ENCODE measurements around the gene RXRA. TPM values are rescaled to one million over a fixed set of nuclear protein-coding genes. Genes with fewer than 3 reads are reported as not detected.

Gene RXRA
- total and polyA plus RNA-seq, 10 of the 15 experiments (the other 5 are each of a cell fraction or from before 2014, with no cell fraction given) = 0.89 to 36.8 (median 11.1) TPM

DNA sequence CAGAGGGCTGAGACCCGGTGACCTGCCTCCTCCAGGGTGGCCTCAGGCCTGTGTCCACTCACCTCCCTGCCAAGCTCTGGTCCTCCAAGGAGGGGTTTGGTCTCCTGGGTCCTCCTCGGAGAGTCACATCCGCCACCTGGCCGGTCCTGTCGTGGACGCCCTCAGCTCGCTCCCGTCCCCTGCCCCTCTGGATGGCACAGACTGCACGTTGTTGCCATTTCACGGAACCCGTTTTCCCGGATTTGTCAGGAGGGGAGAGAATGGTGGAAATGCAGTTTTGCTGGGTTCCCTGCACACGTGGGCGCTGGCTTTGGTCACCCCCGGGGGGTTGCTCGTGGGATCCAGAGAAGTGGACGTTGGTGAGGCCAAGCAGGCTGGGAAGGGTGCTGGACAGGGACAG lies 62.7 kb downstream of the RXRA start:
- ChIA-PET CTCF (no interaction called here), POLR2A (no interaction called here), RAD21 (ENCODE audit: unreplicated experiment) (no interaction called here), SMC1A (ENCODE audit: uncharacterized antibody, unreplicated experiment) (no interaction called here)
- no peaks in the 10 kb centered on the region for H3K27me3 ChIP-seq (replicated peaks in 1 of 2; ENCODE audit: control insufficient read depth in 2 of 2, insufficient read depth in 2 of 2, low read length in 1 of 2)
- BruUV-seq (replicated peaks) = no TSS peak
- ATAC-seq (no peak), FAIRE-seq (no peak), DNase-seq (ENCODE audit: low read depth, low spot score) (no peak)
- 83% methylated on average over 17 of the region's 17 CpGs for WGBS (ENCODE audit: insufficient coverage, insufficient replicate concordance, low lambda C conversion rate, missing lambda C conversion rate)
- H3K36me3 ChIP-seq (ENCODE audit: control insufficient read depth in 2 of 2, insufficient read depth in 2 of 2, low read length in 1 of 2) = no peaks in the 10 kb centered on the region
- no peak overlapping the region for H3K9ac ChIP-seq (ENCODE audit: control insufficient read depth, insufficient read depth, low read length)
- peaks cover 35% of the 10 kb centered on the region for H3K4me1 ChIP-seq (ENCODE audit: control insufficient read depth, insufficient read depth, low read length)
- no peaks in the 10 kb centered on the region for H4K20me1 ChIP-seq (ENCODE audit: control insufficient read depth, insufficient read depth)
- intact Hi-C loops (cut with micrococcal nuclease; ENCODE audit: unreplicated experiment) = no loop called here
- H3K9me3 ChIP-seq (replicated peaks; ENCODE audit: control insufficient read depth, insufficient read depth, low read length) = no peaks in the 10 kb centered on the region
- no peak overlapping the region for H3K4me2 ChIP-seq (ENCODE audit: control insufficient read depth, insufficient read depth)
- no peak overlapping the region for H2AFZ ChIP-seq (ENCODE audit: control insufficient read depth, low read depth, low read length)
- H3K27ac ChIP-seq (ENCODE audit: control insufficient read depth, insufficient read depth) = no peak overlapping the region
- TF ChIP-seq CBX3 (IDR thresholded peaks at IDR 0.05; ENCODE audit: borderline replicate concordance, low read depth) (no peak), YBX1 (IDR thresholded peaks at IDR 0.05) (no peak), SREBF2 (IDR thresholded peaks at IDR 0.05; ENCODE audit: low read length) (no peak), CBFB (IDR thresholded peaks at IDR 0.05; ENCODE audit: low read depth) (no peak), HDAC2 (IDR thresholded peaks at IDR 0.05) (no peak), KDM1A (IDR thresholded peaks at IDR 0.05; ENCODE audit: borderline replicate concordance) (no peak), SIX5 (IDR thresholded peaks at IDR 0.05; ENCODE audit: low read depth, low read length, severe bottlenecking) (no peak), EZH2 (IDR thresholded peaks at IDR 0.05; ENCODE audit: borderline replicate concordance, control insufficient read depth, low read depth, low read length) (no peak), TARDBP (IDR thresholded peaks at IDR 0.05; ENCODE audit: borderline replicate concordance) (no peak), HDAC6 (IDR thresholded peaks at IDR 0.05; ENCODE audit: unreplicated experiment) (no peak), TBL1XR1 (IDR thresholded peaks at IDR 0.05; ENCODE audit: low read depth, low read length) (no peak), NRF1 (conservative IDR thresholded peaks at IDR 0.05; ENCODE audit: low read depth, low read length) (no peak)
- TF ChIP-seq, protein P1, sequence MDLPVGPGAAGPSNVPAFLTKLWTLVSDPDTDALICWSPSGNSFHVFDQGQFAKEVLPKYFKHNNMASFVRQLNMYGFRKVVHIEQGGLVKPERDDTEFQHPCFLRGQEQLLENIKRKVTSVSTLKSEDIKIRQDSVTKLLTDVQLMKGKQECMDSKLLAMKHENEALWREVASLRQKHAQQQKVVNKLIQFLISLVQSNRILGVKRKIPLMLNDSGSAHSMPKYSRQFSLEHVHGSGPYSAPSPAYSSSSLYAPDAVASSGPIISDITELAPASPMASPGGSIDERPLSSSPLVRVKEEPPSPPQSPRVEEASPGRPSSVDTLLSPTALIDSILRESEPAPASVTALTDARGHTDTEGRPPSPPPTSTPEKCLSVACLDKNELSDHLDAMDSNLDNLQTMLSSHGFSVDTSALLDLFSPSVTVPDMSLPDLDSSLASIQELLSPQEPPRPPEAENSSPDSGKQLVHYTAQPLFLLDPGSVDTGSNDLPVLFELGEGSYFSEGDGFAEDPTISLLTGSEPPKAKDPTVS (IDR thresholded peaks at IDR 0.05; ENCODE audit: low read depth, low read length) = no peak
- TF ChIP-seq, protein P2, sequence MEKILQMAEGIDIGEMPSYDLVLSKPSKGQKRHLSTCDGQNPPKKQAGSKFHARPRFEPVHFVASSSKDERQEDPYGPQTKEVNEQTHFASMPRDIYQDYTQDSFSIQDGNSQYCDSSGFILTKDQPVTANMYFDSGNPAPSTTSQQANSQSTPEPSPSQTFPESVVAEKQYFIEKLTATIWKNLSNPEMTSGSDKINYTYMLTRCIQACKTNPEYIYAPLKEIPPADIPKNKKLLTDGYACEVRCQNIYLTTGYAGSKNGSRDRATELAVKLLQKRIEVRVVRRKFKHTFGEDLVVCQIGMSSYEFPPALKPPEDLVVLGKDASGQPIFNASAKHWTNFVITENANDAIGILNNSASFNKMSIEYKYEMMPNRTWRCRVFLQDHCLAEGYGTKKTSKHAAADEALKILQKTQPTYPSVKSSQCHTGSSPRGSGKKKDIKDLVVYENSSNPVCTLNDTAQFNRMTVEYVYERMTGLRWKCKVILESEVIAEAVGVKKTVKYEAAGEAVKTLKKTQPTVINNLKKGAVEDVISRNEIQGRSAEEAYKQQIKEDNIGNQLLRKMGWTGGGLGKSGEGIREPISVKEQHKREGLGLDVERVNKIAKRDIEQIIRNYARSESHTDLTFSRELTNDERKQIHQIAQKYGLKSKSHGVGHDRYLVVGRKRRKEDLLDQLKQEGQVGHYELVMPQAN (conservative IDR thresholded peaks at IDR 0.05) = no peak
- TF ChIP-seq, protein P3, sequence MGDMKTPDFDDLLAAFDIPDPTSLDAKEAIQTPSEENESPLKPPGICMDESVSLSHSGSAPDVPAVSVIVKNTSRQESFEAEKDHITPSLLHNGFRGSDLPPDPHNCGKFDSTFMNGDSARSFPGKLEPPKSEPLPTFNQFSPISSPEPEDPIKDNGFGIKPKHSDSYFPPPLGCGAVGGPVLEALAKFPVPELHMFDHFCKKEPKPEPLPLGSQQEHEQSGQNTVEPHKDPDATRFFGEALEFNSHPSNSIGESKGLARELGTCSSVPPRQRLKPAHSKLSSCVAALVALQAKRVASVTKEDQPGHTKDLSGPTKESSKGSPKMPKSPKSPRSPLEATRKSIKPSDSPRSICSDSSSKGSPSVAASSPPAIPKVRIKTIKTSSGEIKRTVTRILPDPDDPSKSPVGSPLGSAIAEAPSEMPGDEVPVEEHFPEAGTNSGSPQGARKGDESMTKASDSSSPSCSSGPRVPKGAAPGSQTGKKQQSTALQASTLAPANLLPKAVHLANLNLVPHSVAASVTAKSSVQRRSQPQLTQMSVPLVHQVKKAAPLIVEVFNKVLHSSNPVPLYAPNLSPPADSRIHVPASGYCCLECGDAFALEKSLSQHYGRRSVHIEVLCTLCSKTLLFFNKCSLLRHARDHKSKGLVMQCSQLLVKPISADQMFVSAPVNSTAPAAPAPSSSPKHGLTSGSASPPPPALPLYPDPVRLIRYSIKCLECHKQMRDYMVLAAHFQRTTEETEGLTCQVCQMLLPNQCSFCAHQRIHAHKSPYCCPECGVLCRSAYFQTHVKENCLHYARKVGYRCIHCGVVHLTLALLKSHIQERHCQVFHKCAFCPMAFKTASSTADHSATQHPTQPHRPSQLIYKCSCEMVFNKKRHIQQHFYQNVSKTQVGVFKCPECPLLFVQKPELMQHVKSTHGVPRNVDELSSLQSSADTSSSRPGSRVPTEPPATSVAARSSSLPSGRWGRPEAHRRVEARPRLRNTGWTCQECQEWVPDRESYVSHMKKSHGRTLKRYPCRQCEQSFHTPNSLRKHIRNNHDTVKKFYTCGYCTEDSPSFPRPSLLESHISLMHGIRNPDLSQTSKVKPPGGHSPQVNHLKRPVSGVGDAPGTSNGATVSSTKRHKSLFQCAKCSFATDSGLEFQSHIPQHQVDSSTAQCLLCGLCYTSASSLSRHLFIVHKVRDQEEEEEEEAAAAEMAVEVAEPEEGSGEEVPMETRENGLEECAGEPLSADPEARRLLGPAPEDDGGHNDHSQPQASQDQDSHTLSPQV (IDR thresholded peaks at IDR 0.05) = no peak
- H3K79me2 ChIP-seq (ENCODE audit: control insufficient read depth, insufficient read depth, low read length) = peaks cover 24% of the 10 kb centered on the region
- in situ Hi-C loops (cut with MboI) = no loop called here
- no peak overlapping the region for H3K4me3 ChIP-seq

Measured in GM12878 (cell line).